ENCODE measurements around the gene SLC2A8.

The SLC2A8 gene

GRCh38 chr9:127370672-127371648, 26.0 kb upstream of the SLC2A8 start:
- DNase-seq: peak in 1 of 10 donors; percentile 81
- intact Hi-C loops (cut with DNase I): loop anchor here (1.0 kb wide), 1 partner anchor 20 kb away; no protein-coding TSS in a partner anchor

- intact Hi-C loops (cut with DNase I): no loop called here
- no peak for DNase-seq
Observed at GRCh38 chr9:127380479-127380878, 16.5 kb upstream of the SLC2A8 start.

- DNase-seq: no peak
- intact Hi-C loops (cut with DNase I): no loop called here
Observed at GRCh38 chr9:127382541-127382940, 14.4 kb upstream of the SLC2A8 start.

GRCh38 chr9:127384016-127384730, 12.8 kb upstream of the SLC2A8 start:
- DNase-seq: no peak
- intact Hi-C loops (cut with DNase I): no loop called here

GRCh38 chr9:127384901-127385300, 12.1 kb upstream of the SLC2A8 start:
- no peak for DNase-seq
- intact Hi-C loops (cut with DNase I): no loop called here

- intact Hi-C loops (cut with DNase I): no loop called here
- no peak for DNase-seq
Observed at GRCh38 chr9:127386249-127386648, 10.7 kb upstream of the SLC2A8 start.

GRCh38 chr9:127386981-127387380, 10.0 kb upstream of the SLC2A8 start:
- DNase-seq: no peak
- intact Hi-C loops (cut with DNase I): no loop called here

- peak in 1 of 10 donors; percentile 31 for DNase-seq
- intact Hi-C loops (cut with DNase I): no loop called here
Observed at GRCh38 chr9:127388037-127388855, 8.7 kb upstream of the SLC2A8 start.

GRCh38 chr9:127388856-127389238, 8.1 kb upstream of the SLC2A8 start:
- no peak for DNase-seq
- intact Hi-C loops (cut with DNase I): no loop called here

- DNase-seq: no peak
- intact Hi-C loops (cut with DNase I): no loop called here
Observed at GRCh38 chr9:127389381-127390247, 7.4 kb upstream of the SLC2A8 start.

- intact Hi-C loops (cut with DNase I): no loop called here
- no peak for DNase-seq
Observed at GRCh38 chr9:127390248-127390545, 6.8 kb upstream of the SLC2A8 start.

GRCh38 chr9:127390563-127390962, 6.4 kb upstream of the SLC2A8 start:
- intact Hi-C loops (cut with DNase I): no loop called here
- DNase-seq: peak in 1 of 10 donors; percentile 24

- intact Hi-C loops (cut with DNase I): no loop called here
- DNase-seq: no peak
Observed at GRCh38 chr9:127392166-127392565, 4.8 kb upstream of the SLC2A8 start.

- peak in 1 of 10 donors; percentile 33 for DNase-seq
- intact Hi-C loops (cut with DNase I): no loop called here
Observed at GRCh38 chr9:127392976-127393375, 4.0 kb upstream of the SLC2A8 start.

GRCh38 chr9:127393645-127394044, 3.3 kb upstream of the SLC2A8 start:
- no peak for DNase-seq

GRCh38 chr9:127395497-127396252, 1.3 kb upstream of the SLC2A8 start:
- no peak for DNase-seq
- intact Hi-C loops (cut with DNase I): loop anchor here (5.0 kb wide), 1 partner anchor 173 kb away; no protein-coding TSS in a partner anchor

More at GRCh38 chr9:127393645-127394044, 3.3 kb upstream of the SLC2A8 start:
- intact Hi-C loops (cut with DNase I): no loop called here

GRCh38 chr9:127396253-127396807, 639 bp upstream of the SLC2A8 start:
- no peak for DNase-seq
- intact Hi-C loops (cut with DNase I): loop anchor here (5.0 kb wide), 1 partner anchor 174 kb away; no protein-coding TSS in a partner anchor

GRCh38 chr9:127397646-127398274, 791 bp downstream of the SLC2A8 start:
- intact Hi-C loops (cut with DNase I): loop anchor here (5.0 kb wide), 1 partner anchor 175 kb away; no protein-coding TSS in a partner anchor
- peak in 7 of 10 donors; percentile 17 to 92 (median 36) for DNase-seq
